Activated CD8-positive, alpha-beta memory T cell treated with anti-CD3 and anti-CD28 coated beads, Interleukin-2, amount 50 U/mL, for 24 hours (primary cell): ENCODE results near the gene F10.
"Not testable (repeated sequence)": the region's sequence is repeated elsewhere in the genome, so short reads cannot be mapped to it uniquely, and the experiment has no call there.

Experiments
- DNase-seq: peaks from one replicate; pipeline ENCODE4 v3.0.0-alpha.2; 2020; ENCODE audit errors: extremely low read depth

The F10 gene

GRCh38 chr13:113122550-113123225 lies at the start of gene F10:
Gene F10 (plus strand): TSS chr13:113122799. CDS start chr13:113122856, 57 bp downstream.
- DNase-seq: no peak

DNA sequence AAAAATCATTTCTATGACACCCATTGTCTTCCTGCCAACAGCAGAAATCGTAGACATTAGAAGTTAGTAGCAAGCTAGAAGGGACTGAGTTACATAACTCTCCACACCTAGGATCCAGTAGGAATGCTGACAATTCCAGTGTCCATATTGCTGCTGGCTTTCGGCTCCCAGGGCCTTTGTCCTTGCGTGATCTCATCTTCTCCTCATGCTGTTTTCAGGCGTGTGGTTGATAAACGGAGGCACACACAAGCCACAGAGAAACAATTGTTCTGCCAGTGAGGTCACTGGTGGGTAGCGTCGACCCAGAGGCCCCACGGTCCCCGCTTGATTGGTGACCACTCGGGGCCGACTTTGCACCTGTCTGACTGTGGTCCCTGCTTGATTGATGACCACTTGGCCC lies 48.7 kb upstream of the F10 start:
- DNase-seq: no peak

DNA sequence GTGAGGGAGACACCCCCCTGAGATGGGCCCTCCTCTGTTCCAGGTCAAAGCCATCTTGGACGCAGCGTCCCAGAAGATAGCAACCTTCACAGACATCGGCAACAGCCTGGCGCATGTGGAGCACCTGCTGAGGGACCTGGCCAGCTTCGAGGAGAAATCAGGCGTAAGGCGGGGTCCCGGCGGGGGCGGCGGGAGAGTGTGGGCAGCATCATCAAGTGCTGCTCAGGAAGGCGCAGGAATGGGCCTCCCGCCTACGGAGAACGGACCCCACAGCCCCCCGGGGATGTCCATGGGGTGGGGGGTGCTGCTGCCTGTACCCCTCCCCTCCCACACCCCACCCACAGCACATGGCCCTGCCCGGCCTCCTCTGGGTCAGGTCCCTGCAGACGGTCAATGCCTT lies 48.2 kb upstream of the F10 start:
- DNase-seq: no peak

GRCh38 chr13:113074876-113075275 lies 47.7 kb upstream of the F10 start:
- DNase-seq: no peak

DNA sequence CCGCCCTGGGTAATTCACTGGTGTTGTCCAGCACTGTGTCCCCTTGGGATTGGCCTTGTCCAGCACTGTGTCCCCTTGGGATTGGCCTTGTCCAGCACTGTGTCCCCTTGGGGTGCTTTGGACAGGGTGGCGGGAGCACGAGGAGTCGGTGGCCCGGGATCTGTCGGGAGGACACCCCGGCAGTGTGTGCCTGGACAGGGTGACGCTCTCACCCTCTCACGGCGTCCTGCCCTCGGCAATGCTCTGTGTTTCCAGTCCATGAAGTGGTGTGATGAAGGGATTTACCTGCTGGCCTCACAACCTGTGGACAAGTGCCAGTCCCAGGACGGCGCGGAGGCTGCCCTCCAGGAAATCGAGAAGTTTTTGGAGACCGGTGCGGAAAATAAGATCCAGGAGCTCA lies 46.9 kb upstream of the F10 start:
- DNase-seq: no peak

- no peak for DNase-seq
Measured at GRCh38 chr13:113076681-113077401, 45.8 kb upstream of the F10 start.

DNA sequence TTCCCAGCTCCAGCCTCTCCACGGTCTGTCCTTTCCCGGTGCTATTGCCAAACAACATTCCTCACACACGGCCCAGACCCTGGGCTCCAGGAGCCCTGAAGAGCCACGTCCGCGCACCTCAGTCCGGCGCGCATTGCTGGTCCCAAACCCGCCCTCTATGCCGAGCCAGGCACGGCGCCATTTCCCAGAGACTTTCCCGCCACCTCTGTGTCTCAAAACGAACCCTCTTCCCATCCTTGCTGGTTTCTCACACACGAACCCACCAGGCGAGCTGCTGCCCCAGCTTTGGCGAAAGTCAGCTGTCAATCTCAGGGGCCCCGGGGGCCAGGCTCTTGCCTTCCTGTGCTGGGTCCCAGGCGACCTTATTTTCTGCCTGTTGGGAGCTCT lies 45.0 kb upstream of the F10 start:
- DNase-seq: no peak

DNA sequence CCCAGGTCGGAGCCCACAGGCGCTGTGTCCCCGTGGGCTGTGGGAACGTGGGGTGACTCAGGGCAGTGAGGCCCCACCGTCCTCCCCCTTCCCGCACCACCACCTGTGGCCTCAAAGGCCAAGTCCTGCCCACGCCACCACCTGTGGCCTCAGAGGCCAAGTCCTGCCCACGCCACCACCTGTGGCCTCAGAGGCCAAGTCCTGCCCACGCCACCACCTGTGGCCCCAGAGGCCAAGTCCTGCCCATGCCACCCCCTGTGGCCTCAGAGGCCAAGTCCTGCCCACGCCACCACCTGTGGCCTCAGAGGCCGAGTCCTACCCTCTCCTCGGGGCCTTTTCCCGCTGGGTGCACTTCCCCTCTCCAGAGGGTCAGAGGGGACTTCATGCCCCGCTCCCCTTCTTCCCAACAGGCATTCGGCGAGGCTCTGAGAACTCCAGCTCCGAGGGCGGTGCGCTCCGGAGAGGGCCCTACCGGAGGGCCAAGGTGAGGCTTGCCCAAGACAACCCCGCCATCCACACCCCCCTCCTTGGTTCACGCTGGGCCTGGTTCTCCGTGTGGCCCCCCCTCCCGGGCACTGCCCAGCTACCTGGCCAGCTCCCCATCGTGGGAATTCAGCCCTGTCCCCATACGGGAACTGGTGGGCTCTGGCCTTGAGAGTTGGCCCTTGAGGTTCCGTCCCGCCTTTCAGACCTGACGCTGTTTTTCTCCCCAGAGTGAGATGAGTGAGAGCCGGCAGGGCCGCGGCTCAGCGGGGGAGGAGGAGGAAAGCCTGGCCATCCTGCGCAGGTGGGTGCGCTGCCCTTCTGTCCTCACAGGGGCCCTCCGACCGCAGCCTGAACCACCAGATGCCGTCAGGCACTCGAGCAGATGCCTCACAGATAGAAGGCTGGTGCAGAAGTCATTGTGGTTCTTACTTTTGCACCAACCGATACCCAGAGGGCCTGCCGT lies 44.4 kb upstream of the F10 start:
- DNase-seq: no peak

DNA sequence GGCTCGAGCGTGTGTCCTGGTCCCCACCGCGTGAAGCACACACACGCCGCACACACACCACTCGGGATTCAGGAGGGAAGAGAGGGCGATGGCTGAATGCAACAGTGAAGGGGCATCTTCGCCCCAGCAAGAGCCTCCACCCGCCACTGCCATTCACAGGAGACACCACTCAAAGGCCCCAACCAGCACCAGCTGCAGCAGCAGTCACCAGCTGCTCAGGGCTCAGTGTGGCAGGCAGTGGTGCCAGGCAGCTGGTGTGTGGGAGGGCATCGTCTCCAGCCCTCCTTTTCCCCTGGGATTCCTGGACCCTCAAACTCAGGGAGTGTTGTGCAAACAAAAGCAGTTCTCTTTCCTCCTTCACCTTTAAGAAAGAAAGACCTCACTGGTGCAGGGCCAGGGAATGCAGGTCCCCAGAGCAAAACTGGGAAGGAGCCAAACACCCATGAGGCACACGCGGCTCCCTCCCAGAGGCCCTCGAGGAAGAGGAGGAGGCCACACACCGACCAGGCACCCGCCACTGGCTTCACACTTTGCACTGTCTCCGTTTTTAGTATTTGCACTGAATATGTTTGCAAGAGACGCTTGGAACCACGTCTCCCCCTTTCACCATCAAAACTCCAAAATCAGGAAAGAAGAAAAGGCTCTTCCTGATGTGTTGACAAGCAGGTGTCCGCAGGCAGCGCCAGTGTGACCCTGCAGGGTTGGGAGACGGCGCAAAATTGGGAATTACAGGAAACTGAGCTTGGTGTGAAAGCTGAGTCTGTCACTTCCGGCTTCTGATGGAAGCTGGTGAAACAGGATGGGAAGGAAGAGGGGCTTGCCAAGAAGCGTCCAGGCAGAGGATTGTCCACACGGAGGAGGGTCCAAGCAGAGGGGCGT lies 43.5 kb upstream of the F10 start:
- DNase-seq: no peak

DNA sequence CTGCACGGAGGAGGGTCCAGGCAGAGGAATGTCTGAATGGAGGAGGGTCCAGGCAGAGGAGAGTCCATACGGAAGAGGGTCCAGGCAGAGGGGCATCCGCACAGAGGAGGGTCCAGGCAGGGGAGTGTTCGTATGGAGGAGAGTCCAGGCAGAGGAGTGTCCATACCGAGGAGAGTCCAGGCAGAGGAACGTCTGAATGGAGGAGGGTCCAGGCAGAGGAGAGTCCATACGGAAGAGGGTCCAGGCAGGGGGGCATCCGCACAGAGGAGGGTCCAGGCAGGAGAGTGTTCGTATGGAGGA lies 42.9 kb upstream of the F10 start:
- not testable (repeated sequence) for DNase-seq

DNA sequence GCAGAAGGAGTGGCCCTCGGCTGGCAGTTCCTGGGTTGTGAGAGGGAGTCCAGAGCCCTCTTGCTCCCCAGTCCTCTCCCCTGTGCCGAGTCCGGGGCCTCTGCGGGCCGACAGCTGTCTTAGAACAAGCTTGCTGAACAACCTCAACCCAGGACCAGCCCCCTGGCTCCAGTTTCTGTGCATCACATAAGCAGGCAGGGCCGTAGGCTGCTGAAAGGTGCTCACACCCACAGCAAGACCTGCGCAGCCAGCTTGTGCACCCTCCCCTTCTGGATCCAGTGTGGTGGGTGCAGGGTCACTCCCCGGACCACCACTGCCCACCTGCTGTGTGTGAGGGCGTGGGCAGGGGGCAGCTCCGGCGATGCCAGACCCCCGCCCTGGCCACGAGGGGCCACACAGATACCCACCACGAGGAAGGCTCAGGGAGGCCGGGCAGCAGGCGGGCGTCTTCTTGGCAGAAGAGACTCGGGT lies 42.2 kb upstream of the F10 start:
- DNase-seq: no peak

DNA sequence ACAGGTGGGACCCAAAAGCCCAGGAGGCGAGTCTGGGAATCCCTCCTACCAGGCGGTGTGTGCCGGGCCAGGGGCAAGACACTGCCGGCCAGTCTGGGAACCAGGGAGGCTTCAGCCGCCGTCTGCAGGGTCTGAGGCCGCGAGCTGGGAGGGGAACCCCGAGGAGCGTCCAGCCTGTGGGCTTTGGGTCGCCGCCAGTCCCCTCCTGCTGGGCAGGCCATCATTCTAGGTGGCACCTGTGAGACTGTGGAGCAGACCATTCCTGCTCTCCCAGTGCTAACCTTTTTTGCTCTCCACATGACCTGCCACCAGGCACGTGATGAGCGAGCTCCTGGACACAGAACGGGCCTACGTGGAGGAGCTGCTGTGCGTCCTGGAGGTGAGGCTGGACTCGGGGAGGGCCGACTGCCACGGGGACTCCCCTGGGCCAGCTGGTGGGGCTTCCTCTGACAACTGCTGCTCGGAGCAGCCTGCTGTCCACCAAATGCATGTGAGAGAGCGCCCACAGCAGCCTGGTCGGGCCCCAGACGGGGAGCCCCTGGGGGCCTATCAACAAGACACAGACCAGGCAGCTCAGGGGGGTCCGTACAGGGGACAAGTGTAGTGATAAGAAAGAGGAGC lies 41.6 kb upstream of the F10 start:
- DNase-seq: no peak

DNA sequence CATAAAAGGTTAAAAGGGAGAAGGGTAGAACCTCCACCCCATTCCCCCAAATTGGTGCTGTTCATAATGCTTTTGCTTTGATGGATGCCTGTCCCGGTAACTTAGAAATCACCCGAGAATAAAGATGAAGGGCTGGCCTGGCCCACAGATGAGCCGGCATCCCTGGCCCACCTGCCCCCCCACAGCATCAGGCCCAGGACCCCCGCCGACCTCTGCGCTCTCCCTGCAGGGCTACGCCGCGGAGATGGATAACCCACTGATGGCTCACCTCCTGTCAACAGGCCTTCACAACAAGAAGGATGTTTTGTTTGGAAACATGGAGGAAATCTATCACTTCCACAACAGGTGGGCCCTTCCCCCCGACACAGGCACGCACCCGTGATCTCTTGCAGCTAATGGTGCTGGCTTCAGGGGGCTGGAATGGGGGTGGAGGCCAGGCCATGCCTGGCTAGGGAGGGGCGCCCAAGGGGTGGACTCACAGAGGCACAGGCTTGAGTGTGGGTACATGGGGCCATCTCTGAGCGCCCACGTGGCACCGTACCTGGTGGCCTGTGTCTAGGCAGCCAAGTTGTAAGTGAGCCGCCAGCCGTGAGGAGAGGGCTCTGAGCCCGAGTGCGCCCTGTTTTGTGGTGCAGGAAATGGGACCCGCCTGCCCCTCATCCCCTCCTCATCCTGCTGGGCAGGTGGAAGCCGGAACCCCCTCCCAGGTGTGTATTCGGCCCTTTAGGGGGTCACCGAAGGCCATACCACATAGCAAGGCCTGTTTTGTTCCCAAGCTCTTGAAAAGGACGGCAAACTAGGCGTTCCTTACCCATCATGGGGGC lies 40.2 kb upstream of the F10 start:
- DNase-seq: no peak

DNA sequence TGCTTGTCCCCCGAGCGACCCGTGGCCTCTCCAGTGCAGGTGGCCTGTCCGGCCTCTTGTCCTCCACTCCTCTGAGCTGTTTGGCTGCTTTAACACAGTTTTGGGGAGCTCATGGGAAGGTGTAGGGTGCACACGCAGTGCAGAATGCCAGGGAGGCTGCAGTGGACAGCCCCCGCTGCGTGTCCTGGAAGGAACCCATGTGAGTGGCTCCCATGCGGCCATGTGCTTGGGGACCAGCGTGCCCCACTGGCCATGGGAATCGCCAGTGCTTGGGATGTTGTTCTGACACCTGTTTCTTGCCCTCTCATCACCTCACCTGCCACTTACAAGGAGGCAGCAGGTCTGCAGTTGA lies 39.6 kb upstream of the F10 start:
- DNase-seq: no peak

DNA sequence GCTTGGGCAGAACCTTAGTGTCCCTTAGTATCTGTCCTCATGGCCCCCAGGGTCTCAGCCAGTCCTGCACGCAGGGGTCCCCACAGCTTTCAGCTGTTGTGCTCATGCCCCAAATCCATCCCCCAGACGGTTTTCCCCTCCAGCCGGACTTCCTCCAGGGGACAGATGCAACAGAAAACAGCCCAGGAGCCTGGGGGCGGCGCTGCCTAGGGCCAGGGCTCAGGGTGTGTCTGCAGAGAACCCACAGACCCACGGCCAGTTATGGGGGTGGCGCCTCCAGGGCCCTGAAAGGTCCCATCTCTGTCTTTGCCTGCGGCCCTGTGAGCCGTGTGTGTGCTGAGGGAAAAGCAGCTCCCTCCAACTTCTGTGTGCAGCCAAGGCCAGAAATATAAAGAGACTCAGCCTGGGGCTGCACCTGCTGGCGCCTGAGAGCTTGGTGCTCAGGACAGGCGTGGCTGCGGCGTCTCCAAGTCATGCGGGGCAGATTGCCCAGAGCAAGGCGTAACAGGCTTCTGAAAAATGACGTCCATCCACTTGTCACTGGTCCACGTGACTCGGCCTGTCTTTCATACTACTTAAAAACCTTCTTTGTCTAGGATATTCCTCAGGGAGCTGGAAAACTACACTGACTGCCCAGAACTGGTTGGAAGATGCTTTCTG lies 39.1 kb upstream of the F10 start:
- no peak for DNase-seq

DNA sequence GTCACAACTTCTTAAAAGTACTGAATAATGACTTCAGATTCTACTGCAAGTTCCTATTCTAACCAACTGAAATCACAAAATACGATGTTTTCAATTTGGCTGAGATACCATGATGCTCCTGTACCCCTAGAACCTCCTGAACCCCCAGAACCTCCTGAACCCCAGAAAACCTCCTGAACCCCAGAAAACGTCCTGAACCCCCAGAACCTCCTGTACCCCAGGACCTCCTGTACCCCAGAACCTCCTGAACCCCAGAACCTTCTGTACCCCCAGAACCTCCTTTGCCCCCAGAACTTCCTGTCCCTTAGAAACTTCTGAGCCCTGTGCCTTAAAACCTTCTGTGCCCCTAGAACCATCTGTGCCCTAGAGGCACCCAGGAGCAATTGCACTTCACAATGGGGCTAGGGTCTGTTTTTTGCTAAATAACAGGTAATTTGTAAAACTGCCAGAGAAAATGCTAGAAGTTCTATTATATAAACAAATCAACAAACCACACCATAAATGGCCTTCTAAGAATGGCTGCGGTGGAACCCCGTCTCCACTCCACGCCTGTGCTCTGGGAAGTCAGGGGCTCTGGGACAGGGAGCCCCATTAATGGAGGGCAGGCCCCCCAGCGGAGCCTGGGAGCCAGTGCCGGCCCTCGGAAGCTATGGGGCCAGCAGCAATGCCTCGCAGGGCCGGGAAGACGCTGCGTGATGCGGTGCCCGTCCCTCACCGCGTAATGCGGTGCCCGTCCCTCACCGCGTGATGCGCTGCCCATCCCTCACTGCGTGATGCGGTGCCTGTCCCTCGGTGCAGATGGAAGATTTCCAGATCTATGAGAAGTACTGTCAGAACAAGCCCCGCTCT lies 38.3 kb upstream of the F10 start:
- DNase-seq: no peak

DNA sequence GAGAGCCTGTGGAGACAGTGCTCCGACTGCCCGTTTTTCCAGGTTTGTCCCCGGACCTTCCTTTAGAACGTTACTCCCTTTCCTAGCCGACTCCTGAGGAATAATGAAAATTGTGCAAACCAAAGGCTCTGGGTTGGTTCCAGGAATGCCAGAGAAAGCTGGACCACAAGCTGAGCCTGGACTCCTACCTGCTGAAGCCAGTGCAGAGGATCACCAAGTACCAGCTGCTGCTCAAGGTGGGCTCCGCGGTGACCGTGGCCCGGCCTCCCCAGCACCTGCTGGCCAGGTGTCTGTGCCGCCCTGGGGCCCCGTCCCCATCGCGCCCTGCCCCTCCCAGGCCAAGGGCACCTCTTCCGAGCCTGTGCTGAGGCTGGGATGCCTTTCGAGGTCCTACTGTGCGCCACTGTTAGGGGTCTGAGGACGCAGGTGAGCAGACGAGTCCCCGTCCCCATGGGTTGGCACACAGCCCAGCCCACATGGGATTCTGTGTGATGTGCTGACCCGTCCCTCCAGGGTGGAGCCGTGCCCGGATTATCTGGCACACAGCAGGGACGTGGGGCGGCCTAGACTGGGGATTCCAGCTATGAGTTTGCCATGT lies 37.6 kb upstream of the F10 start:
- no peak for DNase-seq

- DNase-seq: no peak
Measured at GRCh38 chr13:113086031-113086750, 36.4 kb upstream of the F10 start.
